ENCODE measurements around the gene NEK1. TPM values are rescaled to one million over a fixed set of nuclear protein-coding genes. Genes with fewer than 3 reads are reported as not detected.

The NEK1 gene
- total and polyA plus RNA-seq, 2 of the 13 experiments (the other 11 are each of a cell fraction or from before 2014, with no cell fraction given), result 2.9 to 5.4 TPM

GRCh38 chr4:169611991-169612870, at the start of gene NEK1 (continued):
- TF ChIP-seq ZBTB21 (CRISPR knock-in tag; IDR thresholded peaks at IDR 0.05) (peak; percentile 88), DR1 (CRISPR knock-in tag; IDR thresholded peaks at IDR 0.05) (peak; percentile 53; the same call in 1 of the 2 replicates), CBX2 (IDR thresholded peaks at IDR 0.05; ENCODE audit: low read depth, low read length) (no peak), CBX2 (CRISPR knock-in tag; IDR thresholded peaks at IDR 0.05; ENCODE audit: low read depth) (no peak), EZH2 (conservative IDR thresholded peaks at IDR 0.05; ENCODE audit: low read depth, low read length) (no peak), ZNF563 (CRISPR knock-in tag; IDR thresholded peaks at IDR 0.05) (peak; percentile 59; the same call in 1 of the 2 replicates), ZFP37 (CRISPR knock-in tag; IDR thresholded peaks at IDR 0.05; ENCODE audit: borderline replicate concordance) (0 out of 2 replicates have a peak, but pooled peaks have one; percentile 55), ZNF274 (CRISPR knock-in tag; IDR thresholded peaks at IDR 0.05) (peak; percentile 90), ZNF234 (CRISPR knock-in tag; conservative IDR thresholded peaks at IDR 0.05) (peak; percentile 49; the same call in 1 of the 2 replicates), ZNF496 (CRISPR knock-in tag; IDR thresholded peaks at IDR 0.05; ENCODE audit: insufficient replicate concordance) (no peak), MTERF4 (CRISPR knock-in tag; IDR thresholded peaks at IDR 0.05) (peak; percentile 84)
- TF ChIP-seq, protein P1, sequence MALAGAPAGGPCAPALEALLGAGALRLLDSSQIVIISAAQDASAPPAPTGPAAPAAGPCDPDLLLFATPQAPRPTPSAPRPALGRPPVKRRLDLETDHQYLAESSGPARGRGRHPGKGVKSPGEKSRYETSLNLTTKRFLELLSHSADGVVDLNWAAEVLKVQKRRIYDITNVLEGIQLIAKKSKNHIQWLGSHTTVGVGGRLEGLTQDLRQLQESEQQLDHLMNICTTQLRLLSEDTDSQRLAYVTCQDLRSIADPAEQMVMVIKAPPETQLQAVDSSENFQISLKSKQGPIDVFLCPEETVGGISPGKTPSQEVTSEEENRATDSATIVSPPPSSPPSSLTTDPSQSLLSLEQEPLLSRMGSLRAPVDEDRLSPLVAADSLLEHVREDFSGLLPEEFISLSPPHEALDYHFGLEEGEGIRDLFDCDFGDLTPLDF (CRISPR knock-in tag; IDR thresholded peaks at IDR 0.05), result no peak
- TF ChIP-seq, protein P2, sequence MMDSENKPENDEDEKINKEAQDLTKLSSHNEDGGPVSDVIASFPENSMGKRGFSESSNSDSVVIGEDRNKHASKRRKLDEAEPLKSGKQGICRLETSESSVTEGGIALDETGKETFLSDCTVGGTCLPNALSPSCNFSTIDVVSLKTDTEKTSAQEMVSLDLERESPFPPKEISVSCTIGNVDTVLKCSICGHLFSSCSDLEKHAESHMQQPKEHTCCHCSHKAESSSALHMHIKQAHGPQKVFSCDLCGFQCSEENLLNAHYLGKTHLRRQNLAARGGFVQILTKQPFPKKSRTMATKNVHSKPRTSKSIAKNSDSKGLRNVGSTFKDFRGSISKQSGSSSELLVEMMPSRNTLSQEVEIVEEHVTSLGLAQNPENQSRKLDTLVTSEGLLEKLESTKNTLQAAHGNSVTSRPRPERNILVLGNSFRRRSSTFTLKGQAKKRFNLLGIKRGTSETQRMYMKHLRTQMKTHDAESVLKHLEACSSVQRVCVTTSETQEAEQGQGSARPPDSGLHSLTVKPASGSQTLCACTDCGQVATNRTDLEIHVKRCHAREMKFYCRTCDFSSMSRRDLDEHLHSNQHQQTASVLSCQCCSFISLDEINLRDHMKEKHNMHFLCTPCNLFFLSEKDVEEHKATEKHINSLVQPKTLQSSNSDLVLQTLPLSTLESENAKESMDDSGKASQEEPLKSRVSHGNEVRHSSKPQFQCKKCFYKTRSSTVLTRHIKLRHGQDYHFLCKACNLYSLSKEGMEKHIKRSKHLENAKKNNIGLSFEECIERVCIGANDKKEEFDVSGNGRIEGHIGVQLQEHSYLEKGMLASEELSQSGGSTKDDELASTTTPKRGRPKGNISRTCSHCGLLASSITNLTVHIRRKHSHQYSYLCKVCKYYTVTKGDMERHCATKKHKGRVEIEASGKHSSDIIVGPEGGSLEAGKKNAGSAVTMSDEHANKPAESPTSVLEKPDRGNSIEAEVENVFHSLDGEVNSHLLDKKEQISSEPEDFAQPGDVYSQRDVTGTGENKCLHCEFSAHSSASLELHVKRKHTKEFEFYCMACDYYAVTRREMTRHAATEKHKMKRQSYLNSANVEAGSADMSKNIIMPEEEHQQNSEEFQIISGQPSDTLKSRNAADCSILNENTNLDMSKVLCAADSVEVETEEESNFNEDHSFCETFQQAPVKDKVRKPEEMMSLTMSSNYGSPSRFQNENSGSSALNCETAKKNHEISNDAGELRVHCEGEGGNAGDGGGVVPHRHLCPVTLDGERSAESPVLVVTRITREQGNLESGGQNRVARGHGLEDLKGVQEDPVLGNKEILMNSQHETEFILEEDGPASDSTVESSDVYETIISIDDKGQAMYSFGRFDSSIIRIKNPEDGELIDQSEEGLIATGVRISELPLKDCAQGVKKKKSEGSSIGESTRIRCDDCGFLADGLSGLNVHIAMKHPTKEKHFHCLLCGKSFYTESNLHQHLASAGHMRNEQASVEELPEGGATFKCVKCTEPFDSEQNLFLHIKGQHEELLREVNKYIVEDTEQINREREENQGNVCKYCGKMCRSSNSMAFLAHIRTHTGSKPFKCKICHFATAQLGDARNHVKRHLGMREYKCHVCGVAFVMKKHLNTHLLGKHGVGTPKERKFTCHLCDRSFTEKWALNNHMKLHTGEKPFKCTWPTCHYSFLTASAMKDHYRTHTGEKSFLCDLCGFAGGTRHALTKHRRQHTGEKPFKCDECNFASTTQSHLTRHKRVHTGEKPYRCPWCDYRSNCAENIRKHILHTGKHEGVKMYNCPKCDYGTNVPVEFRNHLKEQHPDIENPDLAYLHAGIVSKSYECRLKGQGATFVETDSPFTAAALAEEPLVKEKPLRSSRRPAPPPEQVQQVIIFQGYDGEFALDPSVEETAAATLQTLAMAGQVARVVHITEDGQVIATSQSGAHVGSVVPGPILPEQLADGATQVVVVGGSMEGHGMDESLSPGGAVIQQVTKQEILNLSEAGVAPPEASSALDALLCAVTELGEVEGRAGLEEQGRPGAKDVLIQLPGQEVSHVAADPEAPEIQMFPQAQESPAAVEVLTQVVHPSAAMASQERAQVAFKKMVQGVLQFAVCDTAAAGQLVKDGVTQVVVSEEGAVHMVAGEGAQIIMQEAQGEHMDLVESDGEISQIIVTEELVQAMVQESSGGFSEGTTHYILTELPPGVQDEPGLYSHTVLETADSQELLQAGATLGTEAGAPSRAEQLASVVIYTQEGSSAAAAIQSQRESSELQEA (CRISPR knock-in tag; IDR thresholded peaks at IDR 0.05; ENCODE audit: not compliant biosample characterization), result peak; percentile 41
- TF ChIP-seq, protein P3, sequence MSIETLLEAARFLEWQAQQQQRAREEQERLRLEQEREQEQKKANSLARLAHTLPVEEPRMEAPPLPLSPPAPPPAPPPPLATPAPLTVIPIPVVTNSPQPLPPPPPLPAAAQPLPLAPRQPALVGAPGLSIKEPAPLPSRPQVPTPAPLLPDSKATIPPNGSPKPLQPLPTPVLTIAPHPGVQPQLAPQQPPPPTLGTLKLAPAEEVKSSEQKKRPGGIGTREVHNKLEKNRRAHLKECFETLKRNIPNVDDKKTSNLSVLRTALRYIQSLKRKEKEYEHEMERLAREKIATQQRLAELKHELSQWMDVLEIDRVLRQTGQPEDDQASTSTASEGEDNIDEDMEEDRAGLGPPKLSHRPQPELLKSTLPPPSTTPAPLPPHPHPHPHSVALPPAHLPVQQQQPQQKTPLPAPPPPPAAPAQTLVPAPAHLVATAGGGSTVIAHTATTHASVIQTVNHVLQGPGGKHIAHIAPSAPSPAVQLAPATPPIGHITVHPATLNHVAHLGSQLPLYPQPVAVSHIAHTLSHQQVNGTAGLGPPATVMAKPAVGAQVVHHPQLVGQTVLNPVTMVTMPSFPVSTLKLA (IDR thresholded peaks at IDR 0.05), result 0 out of 2 replicates have a peak, but pooled peaks have one; percentile 18

All from HepG2 (cell line).